ENCODE measurements around the gene RPS23.

The RPS23 gene

DNA sequence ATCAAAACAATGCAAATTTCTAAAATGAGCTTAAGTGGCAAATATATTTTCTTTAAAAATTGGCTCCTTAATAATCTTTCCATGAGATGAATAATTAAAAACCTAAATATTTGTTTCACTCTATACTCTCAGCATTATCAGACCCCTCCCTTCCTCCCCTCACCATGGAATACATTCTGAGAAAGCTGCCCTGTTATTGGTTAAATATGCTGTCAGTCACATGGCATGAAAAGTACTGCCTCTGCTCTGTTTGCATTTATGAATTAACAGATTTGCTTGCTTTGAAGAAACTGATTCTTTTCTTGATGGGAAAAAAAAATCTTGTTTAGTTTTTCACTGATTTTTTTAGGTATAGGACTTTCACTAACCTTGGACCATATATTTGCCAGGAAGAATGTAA, 17.0 kb upstream of the RPS23 start:
- no peak overlapping the region for H3K4me3 ChIP-seq (replicated peaks; ENCODE audit: low read depth, low read length)
- DNase-seq (ENCODE audit: extremely low read depth, low read depth): no peak
- TF ChIP-seq, protein P1, sequence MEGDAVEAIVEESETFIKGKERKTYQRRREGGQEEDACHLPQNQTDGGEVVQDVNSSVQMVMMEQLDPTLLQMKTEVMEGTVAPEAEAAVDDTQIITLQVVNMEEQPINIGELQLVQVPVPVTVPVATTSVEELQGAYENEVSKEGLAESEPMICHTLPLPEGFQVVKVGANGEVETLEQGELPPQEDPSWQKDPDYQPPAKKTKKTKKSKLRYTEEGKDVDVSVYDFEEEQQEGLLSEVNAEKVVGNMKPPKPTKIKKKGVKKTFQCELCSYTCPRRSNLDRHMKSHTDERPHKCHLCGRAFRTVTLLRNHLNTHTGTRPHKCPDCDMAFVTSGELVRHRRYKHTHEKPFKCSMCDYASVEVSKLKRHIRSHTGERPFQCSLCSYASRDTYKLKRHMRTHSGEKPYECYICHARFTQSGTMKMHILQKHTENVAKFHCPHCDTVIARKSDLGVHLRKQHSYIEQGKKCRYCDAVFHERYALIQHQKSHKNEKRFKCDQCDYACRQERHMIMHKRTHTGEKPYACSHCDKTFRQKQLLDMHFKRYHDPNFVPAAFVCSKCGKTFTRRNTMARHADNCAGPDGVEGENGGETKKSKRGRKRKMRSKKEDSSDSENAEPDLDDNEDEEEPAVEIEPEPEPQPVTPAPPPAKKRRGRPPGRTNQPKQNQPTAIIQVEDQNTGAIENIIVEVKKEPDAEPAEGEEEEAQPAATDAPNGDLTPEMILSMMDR (IDR thresholded peaks at IDR 0.05; ENCODE audit: low read depth, low read length, missing control alignments): no peak

DNA sequence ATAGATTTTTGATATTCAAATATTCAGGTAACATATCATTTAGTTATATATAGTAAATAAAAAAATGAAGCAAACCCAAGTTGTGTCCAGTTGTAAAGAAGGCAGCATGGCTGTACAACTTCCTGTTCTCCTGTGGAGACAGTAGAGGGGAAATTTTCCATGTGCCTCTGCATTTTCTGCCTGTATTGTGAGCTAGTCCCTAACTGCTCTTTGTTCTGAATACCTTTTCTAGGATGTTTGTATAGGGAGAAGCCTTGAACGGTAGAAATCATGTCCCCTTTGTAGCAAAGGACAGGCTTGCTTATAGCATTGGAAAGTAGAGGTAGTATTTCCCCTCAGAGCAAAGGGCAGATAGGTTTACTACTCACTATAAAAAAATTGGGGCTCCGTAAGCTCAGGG, 13.3 kb upstream of the RPS23 start:
- TF ChIP-seq, protein P1 (IDR thresholded peaks at IDR 0.05; ENCODE audit: low read depth, low read length, missing control alignments): no peak
- no peak overlapping the region for H3K4me3 ChIP-seq (replicated peaks; ENCODE audit: low read depth, low read length)
- DNase-seq (ENCODE audit: extremely low read depth, low read depth): no peak

DNA sequence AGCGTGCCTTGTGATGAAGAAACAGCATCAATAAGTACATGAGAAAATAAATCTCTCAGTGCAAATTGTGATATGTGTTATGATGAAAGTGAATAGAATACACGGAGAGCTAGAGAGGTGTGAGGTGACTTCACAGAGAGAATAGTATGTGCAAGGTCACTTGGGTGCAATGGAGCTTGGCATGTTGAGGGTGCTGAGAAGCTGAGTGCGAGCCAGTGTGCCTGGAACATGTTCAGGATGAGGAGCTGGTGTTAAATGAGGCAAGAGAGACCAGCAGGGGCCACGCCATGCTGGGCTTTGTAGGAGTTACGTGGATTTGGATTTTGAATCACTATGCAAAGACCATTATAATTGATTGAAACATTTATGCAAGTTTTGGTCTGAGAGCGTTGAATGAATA, 12.8 kb upstream of the RPS23 start:
- TF ChIP-seq, protein P1 (IDR thresholded peaks at IDR 0.05; ENCODE audit: low read depth, low read length, missing control alignments): no peak
- no peak for DNase-seq (ENCODE audit: extremely low read depth, low read depth)
- H3K4me3 ChIP-seq (replicated peaks; ENCODE audit: low read depth, low read length): no peak overlapping the region

DNA sequence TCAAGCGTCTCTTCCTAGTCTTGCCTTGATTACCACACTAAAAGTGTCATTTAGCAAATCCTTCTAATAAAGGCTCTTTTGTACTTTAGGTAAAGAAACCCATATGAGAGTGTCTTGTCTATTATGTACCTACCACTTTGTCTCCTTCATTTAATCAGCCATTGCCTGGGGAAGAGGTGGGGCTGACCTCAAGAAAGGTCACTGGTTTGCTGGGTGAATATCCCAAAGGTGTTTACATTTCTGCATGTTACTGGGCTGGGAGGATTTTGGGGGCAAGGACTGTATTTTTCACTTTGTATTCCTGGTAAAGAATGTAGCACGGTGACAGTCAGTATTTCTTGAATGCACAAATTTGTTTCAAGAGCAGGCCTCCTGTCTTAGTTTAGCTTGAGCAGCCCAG, 11.9 kb upstream of the RPS23 start:
- TF ChIP-seq, protein P1 (IDR thresholded peaks at IDR 0.05; ENCODE audit: low read depth, low read length, missing control alignments): no peak
- no peak for DNase-seq (ENCODE audit: extremely low read depth, low read depth)

DNA sequence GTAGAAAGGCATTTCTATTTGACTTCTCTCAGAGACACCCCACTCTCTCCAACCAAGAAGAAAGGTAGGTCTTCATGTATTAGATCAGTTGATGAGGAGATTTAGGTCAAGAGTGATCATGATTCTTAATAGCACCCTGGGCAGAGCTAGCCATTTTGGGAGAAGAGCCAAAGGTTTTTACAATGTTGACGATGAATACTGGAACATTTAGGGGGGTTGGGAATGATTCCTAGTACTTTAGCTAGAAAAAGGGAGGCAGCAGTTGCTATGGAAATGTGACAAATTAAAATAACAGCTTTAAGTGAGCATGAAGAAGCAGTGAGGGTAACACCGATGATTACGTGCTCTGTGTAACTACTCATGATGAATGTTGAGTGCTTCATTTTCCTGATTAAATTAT, 9.5 kb upstream of the RPS23 start:
- H3K4me3 ChIP-seq (replicated peaks; ENCODE audit: low read depth, low read length): no peak overlapping the region
- DNase-seq (ENCODE audit: extremely low read depth, low read depth): no peak
- TF ChIP-seq, protein P1 (IDR thresholded peaks at IDR 0.05; ENCODE audit: low read depth, low read length, missing control alignments): no peak

More for the DNA sequence above, 11.9 kb upstream of the RPS23 start:
- no peak overlapping the region for H3K4me3 ChIP-seq (replicated peaks; ENCODE audit: low read depth, low read length)

DNA sequence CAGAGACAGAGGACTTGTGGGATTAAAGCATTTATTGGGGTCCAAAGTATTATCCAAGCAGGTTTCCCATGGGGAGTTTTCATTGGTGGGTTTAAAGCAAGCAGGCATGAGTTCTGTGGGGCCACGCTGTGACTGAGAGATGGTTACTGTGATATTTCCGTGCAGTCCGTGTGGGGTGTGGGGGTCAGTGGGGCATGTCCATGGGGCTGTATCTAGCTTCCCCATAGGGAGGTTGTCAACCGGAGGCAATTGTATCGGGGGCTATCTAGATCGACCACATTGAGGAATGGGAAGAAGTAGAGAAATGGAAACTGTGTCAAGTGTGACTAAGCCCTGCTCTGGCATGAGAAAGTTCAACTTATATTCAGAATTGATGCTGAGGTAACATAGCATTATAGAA, 7.1 kb upstream of the RPS23 start:
- TF ChIP-seq, protein P1 (IDR thresholded peaks at IDR 0.05; ENCODE audit: low read depth, low read length, missing control alignments): no peak
- H3K4me3 ChIP-seq (replicated peaks; ENCODE audit: low read depth, low read length): no peak overlapping the region
- no peak for DNase-seq (ENCODE audit: extremely low read depth, low read depth)

DNA sequence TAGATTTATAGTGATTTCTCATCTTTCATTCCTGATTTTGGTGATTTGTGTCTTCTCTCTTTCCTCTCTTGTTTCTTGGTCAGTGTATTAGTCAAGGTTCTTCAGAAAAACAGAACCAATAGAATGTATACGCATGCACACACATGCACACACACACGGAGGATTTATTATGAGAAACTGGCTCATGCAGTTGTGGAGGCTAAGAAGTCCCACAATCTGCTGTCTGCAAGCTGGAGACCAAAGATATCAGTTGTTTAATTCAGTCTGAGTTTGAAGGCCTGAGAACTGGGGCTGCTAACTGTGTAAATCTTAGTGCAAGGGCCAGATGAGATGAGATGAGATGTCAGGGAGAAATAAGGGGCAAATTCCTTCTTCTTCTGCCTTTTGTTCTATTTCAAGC, 5.7 kb upstream of the RPS23 start:
- no peak overlapping the region for H3K4me3 ChIP-seq (replicated peaks; ENCODE audit: low read depth, low read length)
- no peak for DNase-seq (ENCODE audit: extremely low read depth, low read depth)
- TF ChIP-seq, protein P1 (IDR thresholded peaks at IDR 0.05; ENCODE audit: low read depth, low read length, missing control alignments): no peak

Data from HFF-Myc (cell line).